ENCODE measurements around the gene EIF2S2.
A peak's percentile ranks its signal among the peaks of the same experiment; 100 is the strongest.

Gene EIF2S2

DNA sequence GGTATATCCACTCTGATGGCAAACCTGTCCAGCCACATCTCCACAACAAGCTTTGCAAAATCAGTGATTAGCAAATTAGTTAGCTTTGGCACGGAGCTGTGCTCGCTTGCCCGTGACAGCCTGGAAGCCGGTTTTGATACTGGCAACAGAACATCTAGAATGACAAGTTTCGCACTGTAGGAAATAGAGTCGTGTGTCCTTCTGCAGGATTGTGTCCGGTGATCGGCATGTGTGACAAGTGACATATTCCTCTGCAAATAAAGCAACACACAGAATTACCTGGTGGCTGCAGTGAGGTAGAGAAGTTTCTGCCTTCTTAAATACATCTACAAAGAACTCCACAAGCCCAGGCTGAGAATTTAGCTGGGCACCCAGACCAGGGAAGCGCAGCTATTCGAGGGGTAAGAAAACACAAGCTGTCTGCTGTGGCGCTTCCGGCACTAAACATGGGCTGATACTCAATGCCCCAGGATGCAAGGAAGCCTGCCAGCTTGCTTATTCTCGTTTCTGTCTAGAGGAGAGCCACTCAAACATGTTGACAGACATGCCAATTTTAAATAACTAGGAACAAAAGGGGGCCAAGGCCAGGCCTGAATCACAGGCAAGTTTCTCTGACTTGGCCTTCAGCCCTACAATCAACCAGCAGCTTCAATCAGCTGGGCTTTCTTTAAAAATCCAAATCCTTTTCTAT, 22.2 kb downstream of the EIF2S2 start:
- no peak for DNase-seq (ENCODE audit: low read depth)

DNA sequence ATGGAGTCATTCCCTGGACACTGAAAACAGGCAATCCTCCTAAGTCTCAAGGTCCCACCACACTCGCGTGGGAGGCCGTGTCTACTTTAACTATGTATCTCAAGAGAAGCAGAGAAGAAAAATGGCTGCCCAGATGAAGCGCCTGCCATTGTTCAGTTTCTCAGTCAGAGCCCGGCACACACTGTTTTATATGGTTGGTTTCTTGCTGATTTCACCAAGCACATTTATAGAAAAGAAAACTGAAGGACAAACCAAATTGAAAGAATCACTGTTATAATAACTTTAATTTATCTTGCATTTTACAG, 22.9 kb downstream of the EIF2S2 start:
- DNase-seq (ENCODE audit: low read depth) = no peak

DNA sequence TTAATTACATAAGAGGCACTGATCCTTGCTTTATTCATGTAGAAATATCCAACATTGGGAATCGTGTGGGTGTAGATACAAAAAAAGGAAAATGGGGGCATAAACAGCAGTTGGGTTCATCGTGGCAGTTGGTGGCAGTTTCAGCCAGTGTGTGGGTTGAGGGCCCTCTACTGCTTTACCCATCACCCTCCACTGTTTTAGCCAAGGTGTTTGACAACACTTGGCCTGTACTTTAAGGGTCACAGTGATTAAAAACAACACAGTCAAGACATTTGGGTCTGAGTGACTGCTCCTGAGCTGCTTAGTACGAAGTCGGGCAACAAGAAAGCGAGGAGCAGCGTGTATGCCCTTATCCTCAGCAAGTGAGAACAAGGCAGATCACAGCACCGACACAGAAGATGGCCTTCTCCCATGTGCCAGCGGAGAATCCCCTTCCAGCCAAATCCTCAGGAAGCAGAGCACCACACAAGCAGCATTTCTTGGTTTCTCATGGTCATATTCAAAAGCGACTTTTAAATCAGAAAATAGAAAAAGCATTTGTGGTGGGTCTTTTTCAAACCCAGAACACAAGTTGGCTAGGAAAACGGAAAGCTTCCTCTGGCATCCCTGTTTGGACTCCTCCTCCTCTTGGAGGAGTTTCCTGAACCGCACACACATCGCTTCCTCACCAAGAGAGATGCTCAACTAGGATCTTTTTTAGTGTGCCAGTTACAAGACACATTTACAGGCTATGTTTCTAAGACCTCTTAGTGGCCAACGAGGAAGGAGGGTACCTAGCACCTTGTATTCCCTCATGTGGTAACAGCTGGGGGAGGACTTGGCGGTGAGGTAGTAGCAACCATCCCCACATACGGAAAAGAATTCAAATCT, 23.5 kb downstream of the EIF2S2 start:
- DNase-seq (ENCODE audit: low read depth) = no peak

DNA sequence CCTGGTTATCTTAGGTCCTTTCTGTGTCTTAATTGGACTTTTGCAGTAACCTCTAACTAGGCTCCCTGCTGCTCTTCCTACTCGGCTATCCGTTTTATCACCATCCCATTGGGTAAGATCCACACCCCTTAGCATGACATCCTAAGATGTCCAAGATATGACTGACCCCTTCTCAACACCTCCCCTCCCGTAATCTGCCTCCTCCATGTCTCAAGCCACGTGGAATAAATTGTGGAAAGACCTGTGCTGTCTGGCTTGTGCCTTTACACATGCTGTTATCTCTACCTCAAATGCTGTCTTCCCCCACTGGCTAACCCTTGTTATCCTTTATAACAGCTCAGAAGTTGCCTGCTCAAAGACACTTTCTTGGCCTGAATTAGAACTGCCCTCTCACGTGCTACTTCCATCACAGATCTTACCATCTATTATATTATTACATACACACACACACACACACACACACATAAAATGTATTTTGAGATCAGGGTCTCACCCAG, 26.5 kb downstream of the EIF2S2 start:
- no peak for DNase-seq (ENCODE audit: low read depth)

DNA sequence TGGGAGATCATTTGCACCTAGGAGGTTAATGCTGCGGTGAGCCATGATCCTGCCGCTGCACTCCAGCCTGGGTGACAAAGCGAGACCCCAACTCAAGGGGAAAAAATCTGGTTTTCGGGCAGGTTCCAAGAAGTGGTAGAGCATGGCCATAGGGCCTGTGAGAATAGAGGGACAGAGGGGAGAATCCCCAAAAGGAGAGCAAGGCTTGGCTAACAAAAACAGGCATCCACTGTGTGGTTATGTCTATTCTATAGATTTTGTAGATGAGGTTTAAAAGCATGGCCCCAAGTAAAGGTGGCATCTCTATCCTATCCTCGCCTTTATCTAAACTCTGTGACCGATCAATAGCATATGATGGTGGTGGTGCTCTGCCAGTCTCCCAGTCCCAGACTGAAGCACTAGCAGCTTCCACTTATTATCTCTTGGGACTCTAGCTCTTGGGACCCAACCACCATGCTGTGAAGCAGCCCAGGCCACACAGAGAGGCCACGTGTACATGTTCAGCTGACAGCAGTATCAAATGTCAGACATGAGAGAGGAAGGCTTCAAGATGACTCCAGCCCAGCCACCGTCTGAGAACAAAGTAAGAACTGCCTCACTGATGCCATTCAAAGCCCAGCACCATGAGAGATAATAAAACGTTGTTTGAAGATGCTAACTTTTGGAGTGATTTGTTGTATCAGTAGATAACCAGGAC, 27.7 kb downstream of the EIF2S2 start:
- DNase-seq (ENCODE audit: low read depth) = no peak

DNA sequence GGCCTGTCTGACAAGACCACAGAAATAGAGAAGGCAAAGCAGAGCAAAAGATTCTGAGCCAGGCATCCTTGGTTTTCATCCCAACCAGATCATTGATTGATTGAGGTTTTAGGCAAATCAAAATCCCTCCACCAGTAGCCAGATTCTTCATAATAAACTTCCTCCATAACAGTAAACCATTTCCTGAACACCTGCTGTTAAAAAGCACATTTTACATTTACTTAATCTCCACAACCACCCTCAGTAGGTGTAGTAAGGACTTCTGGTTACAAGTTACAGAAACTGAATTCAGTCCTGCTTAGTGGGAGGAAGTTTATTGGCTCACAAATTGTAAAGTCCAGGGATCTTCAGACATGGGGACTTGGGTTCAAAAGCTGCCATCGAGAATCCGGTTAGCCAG, 28.3 kb downstream of the EIF2S2 start:
- no peak for DNase-seq (ENCODE audit: low read depth)

DNA sequence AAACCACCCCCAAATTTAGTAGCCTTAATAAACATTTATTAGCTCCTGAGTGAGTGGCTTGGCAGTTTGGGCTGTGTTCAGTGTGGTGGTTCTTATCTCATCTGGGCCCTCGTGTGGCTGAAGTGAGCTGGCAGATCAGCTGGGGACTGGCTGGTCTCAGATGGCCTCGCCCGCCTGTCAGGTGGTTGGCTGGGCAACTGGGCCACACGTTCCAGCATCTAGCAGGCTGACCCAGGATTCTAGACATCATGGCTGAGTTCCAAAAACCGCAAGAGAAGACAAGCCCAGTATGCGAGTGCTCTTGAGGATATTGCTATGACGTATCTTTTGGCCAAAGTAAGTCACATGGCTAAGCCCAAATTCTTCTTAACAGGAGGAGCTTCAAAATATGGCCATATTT, 28.9 kb downstream of the EIF2S2 start:
- DNase-seq (ENCODE audit: low read depth) = peak; percentile 85

DNA sequence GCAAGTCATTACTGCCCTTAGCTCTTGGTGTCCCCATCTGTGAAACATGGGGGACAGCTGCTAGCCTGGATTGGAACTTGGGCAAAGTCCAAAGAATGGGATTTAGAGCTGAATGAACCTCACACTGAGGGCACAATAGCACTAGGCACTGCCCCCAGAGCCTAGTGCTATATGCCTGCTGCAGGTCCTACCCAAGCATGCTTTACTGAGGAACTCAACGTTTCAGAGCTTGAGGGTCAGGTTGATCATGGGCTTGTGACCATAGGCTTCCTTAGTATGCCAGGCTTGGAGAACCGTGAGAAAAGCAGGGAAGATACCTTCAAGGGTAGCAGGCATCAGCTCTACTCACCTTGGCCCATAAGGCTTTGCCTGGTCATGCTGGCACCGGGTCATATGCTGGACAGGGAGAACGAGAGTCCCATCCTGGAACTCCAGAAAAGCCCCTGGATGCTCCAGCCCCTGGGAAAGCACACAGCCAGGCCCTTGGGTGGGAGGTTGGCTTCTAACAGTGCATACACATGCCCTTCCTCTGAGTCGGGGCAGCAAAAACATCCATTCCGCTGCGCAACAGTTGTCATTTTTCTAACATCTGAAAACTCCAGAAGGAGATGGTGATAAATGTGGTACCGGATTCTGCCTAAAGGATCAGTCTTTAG, 29.7 kb downstream of the EIF2S2 start:
- DNase-seq (ENCODE audit: low read depth) = no peak

DNA sequence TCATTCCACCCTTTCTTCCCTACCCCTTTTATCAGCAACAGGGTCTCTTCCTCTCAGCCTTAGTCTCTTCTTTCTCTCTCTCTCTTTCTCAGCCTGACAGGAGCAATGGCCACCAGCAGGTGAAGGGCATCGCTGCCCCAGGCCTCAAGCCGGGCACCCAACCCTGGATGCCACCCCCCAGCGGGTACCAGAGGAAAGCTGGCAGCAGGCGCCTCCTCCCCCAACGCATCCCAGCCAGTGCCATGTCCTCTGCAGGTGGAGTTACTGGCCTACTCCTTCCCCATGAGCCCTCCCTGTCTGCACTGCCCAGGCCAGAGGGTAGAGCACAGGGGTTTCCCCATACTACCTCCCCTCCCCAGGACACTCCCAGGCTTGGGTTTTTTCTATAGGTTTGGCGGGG, 32.2 kb downstream of the EIF2S2 start:
- DNase-seq (ENCODE audit: low read depth) = no peak

DNA sequence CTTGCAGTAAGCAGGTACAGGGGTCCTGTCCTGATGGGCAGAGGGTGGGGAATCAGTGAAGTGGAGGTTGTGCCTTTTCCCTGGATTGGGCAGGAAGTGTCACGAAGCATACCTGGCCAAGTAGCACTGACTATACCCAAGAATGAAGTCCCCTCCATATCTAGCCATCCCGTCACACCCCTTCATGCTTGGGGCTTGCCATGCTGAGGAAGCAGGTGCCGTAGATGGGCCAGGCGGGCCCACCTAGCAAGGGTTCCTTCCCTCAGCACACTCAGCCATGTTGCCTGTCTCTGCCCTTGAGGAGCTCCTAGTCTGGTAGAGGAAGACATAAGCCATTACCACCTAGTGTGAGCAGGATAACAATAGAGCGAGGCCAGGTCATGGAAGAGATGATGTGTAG, 33.5 kb downstream of the EIF2S2 start:
- no peak for DNase-seq (ENCODE audit: low read depth)

DNA sequence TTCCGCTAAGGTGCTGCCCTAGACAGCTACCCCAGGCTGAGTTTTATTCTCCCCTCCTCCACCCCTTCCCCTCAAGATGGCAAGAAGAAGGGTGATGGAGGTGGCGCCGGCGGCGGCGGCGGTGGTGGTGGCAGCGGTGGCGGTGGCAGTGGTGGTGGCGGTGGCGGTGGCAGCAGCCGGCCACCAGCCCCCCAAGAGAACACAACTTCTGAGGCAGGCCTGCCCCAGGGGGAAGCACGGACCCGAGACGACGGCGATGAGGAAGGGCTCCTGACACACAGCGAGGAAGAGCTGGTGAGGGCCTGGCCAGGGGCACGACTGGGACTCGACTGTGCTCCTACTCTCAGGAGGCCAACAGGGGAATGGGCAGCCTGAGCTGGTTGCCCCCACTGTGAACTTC, 35.1 kb downstream of the EIF2S2 start:
- DNase-seq (ENCODE audit: low read depth) = no peak

DNA sequence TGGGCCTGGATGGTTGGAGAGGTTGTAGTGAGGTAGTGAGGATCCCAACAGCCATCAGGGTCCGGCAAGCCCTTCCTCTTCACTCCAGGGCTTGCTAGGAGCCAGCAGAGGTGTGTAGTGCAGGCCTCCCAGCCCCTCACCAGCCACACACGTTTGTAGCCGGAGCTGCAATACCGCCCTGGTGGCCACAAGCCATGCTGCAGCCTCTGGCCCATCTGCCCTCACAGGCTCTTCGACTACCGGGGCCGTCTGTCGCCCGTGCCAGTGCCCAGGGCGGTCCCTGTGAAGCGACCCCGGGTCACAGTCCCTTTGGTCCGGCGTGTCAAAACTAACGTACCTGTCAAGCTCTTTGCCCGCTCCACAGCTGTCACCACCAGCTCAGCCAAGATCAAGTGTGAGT, 36.4 kb downstream of the EIF2S2 start:
- DNase-seq (ENCODE audit: low read depth) = no peak

DNA sequence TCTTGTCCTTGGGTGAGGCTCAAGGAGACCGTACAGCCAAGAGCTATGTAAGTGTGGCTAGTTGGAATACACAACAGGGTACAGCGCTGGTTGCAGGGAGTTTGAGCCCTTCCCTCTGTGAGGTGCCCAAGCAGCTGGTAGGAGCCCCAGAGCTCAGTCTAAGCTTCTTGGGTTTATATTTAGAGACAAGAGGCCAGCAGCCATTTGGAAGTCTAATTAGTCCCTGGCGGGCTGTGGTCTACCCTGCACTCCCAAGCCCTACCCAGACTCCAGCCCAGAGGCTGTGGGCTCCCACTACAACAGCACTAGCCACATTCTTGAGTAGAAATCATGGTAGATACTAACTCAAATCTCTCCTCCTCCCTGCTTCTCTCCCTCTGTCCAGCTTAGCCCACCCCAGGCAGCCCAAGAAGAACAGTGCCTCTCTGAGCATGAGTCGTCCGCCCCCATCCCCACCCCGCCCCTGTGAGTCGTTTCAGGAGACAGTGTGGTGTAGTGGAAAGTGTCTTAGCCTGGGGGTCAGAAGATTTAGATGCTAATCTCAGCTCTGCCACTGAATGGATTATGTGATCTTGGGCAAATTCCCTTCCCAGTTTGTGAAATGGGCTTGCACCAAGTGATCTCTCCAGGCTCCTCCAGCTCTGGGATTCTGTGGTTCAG, 37.8 kb downstream of the EIF2S2 start:
- no peak for DNase-seq (ENCODE audit: low read depth)

DNA sequence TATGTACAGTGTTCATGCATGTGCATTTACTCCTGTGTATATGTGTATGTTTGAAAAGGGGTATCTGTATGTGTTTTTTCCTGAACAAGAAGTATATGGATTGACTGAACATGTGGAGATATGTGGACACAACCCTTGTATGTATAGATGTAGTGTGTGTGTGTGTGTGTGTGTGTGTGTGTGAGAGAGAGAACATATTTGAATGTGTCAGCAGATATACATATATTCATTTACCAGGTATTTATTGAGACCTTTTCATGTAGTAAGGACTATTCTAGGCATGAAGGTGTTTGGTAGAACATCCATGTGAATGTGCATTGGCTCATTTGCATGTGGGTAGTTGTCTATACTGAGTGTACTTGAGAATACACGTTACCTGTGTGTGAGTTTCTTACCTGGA, 39.3 kb downstream of the EIF2S2 start:
- no peak for DNase-seq (ENCODE audit: low read depth)

DNA sequence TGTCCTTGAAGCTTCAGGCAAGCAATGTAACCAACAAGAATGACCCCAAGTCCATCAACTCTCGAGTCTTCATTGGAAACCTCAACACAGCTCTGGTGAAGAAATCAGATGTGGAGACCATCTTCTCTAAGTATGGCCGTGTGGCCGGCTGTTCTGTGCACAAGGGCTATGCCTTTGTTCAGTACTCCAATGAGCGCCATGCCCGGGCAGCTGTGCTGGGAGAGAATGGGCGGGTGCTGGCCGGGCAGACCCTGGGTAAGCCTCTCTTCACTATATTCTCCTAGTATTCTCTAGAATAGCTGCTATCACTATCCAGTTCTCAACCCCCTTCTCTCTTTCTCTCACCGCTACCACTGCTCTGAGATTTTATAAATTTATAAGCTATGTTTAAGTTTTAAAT, 40.0 kb downstream of the EIF2S2 start:
- no peak for DNase-seq (ENCODE audit: low read depth)

DNA sequence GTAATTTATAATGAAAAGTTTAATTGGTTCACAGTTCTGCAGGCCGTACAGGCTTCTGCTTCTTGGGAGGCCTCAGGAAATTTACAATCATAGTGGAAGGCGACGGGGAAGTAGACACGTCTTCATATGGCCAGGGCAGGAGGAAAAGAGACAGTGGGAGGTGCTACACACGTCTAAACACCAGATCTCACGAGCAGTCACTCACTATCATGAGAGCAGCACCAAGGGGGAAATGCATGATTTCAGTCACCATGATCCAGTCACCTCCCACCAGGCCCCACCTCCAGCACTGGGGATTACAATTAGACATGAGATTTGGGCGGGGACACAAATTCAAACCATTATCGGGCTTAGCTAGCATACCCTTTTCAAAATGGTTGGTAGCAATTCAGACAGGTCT, 41.2 kb downstream of the EIF2S2 start:
- no peak for DNase-seq (ENCODE audit: low read depth)

DNA sequence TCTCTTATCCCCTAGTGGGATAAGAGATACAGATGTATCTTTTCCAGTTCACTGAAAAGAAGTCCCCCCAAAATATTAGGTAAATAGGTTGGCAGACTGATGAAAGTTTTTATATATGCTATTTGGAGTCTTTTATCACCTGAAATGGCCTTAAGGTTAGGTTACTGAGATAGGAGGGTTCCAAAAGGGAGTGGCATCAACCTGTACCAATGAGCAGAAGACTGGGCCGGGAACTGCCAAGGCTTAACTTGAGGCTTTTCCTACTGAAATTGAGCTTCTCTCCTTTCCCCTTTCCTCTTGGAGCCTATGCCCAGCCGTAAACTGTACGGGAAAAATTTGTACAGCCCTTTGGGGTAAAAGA, 42.0 kb downstream of the EIF2S2 start:
- no peak for DNase-seq (ENCODE audit: low read depth)

DNA sequence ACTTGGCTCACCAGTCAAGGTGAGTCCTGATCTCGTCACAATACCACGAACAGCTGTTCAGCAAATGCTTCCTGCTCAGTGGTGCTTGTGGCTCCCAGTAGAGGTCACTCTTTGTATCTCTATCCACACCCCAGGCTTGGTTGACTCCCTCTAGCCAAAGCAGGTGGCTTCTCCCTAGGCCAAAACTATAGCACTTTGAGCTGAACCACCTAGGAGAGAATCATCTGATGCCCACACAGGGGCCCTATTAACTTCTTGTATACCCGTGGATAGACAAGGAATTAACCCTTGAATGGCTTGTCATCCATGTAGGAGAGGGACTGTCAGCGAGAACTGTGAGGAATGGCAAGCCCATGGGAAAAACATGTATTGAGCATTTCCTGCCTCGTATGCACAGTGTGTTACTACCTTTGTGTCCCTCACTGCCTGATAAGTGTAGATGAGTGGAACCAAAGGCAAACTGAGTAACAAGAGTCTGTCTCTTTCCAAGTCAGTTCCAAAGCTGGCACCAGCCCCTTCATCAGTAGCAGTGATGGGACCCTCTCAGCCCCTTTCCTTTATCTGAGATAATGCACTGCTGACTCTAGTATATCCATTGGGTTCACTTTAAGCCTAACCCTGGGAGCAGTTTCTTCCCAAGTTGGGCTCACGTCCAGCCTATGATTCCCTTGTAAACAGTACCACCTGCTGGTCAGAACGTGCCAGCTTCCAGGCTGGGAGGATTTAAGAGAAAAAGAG, 42.5 kb downstream of the EIF2S2 start:
- peak; percentile 55 for DNase-seq (ENCODE audit: low read depth)

DNA sequence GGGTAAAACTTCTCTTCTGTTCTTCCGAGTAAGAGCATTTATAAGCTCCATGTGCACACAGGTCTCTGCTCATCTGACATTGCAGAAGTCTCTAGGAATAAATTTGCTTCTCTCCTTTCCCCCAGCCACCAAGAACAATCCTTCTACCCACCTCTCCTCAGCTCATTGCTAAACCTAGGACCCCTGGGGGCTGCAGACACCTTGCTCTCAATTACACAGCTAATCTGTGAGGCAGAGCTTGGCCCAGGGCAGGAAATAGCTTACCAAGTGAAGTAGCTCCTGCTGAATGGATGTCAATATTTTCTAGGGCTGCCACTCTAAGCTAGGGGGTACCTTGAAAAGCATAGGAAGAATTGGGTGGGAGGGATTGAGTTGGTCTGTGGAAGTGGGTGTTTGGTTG, 44.0 kb downstream of the EIF2S2 start:
- no peak for DNase-seq (ENCODE audit: low read depth)

DNA sequence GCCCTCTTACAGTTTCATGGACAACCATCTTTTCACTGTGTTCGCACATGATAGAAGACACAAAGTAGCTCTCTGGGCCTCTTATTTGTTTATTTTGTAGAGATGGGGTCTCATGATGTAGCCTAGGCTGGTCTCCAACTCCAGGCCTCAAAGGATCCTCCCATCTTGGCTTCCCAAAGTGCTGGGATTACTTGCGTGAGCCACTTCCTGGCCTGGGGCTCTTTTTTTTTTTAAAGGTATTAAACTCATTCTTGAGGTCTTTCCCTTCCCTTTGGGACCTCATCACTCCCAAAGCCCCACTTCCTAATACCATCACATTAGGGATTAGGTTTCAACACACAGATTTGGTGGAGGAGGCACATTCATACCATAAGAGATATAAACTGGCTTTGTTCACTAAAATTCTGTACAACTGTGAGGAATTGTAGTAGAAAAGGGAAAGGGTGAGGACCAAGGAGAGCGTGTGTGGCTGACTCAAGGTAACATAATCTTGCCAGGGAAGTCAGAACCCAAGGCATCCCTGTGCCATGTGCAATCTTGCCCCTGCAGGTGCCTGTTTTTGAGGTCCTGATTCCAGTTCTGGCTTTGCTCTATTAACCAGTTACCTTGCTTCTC, 45.5 kb downstream of the EIF2S2 start:
- no peak for DNase-seq (ENCODE audit: low read depth)

DNA sequence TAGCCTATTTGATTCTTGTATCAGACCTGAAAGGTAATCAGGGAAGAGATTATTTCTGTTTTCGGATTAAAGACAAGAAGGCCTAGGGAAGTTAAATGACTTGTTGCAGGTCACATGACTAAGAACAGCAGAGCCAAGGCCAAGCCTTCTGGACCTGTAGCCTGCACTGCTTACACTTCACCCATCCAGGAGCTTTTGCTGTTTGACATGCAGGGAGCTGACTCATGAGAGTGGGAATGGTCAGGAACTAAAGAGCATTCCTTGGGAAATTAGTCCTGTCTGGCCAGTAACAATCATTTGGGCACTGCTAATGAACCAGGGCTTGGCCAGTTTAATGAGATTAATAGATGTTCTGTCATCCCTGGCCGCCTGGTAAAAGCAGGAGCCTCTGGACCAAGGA, 46.8 kb downstream of the EIF2S2 start:
- DNase-seq (ENCODE audit: low read depth) = peak; percentile 48

Data from GM04504 (cell line).